Islet precursor cell (in vitro differentiated cells): ENCODE data around the gene PHLDA2.

Source experiments
- DNase-seq: peaks from one replicate; pipeline ENCODE4 v3.0.0-alpha.2; 2018

The PHLDA2 gene, protein sequence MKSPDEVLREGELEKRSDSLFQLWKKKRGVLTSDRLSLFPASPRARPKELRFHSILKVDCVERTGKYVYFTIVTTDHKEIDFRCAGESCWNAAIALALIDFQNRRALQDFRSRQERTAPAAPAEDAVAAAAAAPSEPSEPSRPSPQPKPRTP

DNA sequence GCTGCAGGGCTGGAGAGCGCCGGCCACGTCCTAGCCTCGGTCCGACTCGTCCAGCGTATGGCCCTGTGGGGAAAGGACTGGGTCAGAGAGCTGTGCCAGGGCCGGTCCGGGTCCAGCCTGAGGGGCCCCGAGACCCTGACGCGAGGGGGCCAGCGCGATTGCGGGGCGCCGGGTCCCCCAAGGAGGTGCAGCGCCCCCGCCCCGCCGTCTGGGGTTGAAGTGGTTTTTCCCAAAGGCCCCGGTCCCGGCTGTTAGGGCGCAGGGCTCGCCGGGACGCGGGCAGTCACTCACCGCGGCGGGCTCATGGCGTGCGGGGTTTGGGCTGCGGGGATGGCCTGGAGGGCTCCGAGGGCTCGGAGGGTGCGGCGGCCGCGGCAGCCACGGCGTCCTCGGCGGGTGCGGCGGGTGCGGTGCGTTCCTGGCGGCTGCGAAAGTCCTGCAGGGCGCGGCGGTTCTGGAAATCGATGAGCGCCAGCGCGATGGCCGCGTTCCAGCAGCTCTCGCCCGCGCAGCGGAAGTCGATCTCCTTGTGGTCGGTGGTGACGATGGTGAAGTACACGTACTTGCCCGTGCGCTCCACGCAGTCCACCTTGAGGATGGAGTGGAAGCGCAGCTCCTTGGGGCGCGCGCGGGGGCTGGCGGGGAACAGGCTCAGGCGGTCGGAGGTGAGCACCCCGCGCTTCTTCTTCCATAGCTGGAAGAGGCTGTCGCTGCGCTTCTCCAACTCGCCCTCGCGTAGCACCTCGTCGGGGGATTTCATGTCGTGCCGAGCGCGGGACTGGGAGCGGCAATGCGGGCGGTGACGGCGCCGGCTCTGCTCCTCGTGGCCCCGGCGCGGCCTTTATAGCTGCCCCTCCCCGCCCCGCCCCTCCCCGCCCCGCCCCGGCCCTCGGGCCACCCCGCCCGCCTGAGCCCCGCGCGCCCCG lies at the start of gene PHLDA2:
Gene PHLDA2 (minus strand): TSS at position 816 of the 926 bp plus-strand sequence. CDS start 56 bp downstream, at position 760.
- peak; percentile 75 for DNase-seq

DNA sequence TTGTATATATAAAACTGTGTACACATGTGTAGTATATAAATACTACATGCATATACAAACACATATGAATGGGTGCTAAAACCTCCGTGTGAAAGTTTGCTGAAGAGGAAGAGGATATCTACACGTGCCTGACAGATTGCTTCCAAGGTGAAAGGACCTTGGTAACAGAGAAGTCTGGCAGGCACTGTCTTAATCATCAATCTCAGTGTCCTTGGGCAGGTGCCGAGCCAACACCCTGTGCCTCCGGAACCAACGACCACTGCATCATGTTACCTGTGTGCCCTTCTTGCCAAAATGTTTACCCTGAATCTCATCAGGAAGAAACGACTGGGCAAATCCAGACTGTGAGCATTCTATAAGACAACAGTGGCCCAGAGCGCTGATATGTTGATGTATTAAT lies 47.9 kb upstream of the PHLDA2 start:
- DNase-seq, result no peak

DNA sequence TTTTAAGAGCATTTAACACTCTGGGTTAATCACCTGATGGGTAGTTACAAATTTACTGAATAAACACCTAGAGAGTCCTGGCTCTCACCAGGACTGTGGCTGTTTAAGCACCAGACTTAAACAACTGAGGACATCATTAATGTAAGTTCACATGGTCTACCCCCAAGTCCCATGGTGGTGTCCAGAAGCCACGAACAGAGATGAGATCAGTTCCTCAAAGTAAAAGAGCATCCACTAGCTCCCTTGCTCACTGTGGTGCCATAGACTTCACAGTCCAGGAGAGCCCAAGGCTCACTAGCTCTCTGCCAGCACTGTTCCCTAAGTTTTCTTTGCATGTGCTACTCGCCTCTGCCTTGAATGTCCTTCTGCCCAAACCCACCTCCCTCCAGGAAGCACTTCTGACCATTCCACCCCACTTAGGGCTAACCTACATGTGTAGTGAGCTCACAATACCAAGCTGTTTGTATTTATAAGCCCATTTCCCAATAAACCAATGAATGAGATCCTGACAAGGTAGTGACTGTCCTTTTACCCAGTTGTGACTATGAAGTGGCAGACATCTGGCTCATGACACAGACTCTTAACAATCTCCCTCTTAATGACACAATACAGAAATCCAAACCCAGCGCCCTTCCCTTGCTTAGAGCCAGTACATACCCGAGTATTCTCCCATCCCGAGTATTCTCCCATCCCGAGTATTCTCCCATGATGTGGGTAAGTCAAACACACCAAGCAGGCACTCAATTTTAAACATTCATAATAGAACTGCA lies 47.3 kb upstream of the PHLDA2 start:
- no peak for DNase-seq

DNA sequence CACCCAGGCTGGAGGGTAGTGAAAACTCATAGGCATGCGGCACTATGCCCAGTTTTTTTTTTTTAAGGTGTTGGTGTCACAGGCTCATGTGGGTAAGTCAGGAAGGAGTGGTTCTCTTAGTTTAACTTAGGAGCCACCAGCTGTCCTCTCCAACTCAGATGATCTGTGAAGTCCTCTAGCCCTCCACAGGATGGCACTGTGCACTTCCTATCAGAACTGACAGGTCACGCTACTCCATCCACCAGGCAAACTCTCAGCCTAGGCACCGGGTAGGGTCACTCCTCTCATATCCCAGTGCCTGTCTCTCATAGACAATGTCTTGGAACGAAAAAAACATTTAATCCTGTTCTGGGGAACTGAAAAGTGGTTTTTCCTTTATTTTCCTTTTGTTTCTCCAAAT lies 46.4 kb upstream of the PHLDA2 start:
- peak; percentile 63 for DNase-seq

DNA sequence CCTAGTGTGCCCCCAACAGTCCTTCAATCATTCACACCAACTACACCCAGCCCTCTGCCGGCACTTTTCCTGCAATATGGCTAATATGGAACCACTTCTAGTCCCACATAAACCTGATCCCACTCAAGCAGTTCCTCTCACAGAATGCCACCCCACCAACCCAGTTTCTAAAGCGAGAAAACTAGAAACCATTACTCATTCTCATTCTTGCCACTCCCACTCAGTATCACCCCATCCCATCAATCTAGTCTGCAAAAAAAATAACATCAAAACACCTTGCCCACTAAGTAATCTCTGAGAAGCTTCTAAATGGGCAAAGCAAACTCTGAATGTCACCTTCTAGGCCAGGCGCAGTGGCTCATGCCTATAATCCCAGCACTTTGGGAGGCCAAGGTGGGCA lies 45.1 kb upstream of the PHLDA2 start:
- DNase-seq, result no peak

DNA sequence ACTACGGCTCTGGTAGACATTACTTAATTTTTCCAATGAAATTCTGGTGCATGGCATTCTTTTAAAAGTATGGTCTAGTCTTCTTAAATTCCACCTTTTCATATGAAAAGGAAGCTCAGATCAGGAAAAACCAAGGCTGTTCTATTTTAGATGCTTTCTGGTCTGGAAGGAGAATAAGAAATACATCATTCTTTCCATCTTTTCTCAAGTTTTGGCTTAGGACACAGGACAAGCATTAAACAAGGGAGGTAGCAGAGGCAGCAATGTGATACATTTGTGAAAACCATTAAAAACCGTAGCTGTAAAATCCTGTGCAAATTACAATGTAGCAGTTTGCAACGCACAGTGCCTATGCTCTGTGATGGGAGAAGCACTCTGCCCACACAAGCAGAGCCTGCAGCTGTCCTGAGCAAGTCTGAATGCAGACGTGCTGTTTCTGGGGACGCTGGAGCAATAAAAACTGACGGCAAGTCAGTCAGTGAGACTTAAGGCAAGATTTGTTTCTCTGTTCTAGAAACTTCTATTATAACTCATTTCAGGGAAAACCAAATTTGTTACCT lies 39.2 kb upstream of the PHLDA2 start:
- DNase-seq, result no peak

DNA sequence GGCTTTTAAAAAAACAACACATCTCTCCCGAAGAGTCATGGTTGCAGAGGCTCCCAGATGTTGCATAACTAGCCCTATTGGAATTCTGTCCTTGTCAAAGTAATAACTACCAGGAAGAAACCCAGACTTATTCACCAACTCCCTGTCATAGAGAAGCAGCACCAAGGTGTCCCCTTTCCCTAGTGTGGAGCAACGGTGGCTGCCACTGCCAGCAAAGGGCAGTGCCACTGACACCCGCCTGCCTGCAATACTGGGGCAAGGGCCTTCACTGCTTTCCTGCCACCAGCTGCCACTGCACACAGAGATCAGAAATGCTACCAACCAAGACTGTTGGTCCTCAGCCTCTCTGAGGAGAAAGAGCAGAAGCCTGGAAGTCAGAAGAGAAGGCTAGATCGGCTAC lies 35.6 kb upstream of the PHLDA2 start:
- no peak for DNase-seq

DNA sequence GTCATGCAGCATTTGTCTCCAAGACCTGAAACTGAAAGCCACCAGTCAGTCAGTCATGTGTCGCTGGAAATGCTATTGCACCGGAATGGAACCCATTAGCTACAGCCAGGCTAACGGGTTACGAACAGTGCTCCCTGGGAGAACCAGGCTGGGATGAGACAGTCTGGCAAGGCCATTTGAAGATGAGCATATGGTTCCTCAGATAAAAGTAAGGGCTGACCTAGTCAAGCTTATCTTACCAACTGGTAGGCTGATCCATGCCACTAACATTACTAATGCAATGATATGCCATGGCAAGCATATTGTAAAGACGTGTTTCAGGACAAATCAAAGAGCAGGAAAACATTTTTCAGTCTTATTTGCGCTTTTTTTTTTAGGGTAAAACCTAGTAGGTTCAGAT lies 34.5 kb upstream of the PHLDA2 start:
- no peak for DNase-seq

DNA sequence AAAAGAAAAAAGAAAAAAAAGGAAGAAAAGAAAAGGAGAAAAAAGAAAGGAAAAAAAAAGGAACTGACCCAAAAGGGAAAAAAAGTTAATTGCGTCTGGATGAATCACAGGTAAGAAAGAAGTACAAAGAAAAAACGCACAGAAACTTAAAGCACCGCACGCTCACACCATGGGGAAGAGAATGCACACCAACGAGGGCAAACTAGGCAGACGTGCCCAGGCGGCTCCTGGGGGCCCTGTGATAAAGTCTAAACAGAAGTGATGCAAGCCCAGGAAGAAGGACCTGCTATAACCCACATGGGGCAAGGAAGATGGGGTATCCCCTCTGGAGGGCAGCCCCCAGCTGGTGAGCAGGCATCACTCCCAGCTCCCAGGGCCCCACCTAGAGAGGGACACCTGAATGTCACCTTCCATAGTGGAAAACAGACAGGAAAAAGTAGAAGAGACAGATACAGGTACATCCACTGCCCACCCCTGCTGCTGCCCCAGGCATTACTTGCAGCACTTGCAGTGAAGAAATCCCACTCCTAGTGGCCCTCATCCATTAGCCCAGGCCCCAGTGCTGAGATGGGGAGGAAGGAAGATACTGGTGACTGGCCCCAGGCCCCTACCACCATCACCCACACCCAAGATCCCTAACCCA lies 34.0 kb upstream of the PHLDA2 start:
- DNase-seq, result no peak

DNA sequence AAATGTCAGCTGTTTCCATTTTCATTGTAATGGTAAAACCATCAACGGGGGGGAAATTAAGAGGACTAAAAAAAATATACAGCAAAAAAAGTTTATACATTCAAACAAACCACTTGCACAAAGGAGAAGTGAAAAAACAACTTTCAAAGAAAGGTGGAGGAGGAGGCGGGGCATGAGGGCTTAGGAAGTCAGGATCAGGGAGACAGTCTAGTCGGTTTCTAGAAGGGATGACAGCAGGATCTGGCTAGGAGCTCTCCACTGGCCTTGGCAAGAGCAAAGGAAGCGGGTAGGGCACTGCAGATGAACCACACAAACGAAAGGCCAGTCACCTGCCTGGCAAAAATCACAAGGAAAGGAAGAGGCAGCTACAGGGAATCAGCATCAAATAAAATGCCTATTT lies 31.9 kb upstream of the PHLDA2 start:
- DNase-seq, result no peak

DNA sequence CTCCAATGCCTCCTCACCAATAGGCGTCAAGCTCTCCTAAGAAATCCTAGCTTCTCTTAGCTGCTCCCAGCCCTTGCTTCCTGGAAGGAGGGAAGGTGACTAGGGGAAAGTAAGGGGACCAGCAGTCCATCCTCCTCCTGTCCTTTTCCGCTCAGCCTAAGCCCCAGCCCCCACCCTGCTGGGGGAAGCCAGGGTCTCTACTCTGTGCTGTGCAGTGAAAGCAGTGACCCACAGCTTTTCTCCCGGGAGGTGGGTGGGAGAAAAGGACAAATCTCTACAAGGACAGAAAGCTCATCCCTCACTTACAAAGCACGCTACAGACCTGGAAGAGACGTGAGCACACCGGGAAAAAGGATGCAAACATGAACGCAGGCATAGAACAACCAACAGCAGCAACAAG lies 30.9 kb upstream of the PHLDA2 start:
- DNase-seq, result no peak

DNA sequence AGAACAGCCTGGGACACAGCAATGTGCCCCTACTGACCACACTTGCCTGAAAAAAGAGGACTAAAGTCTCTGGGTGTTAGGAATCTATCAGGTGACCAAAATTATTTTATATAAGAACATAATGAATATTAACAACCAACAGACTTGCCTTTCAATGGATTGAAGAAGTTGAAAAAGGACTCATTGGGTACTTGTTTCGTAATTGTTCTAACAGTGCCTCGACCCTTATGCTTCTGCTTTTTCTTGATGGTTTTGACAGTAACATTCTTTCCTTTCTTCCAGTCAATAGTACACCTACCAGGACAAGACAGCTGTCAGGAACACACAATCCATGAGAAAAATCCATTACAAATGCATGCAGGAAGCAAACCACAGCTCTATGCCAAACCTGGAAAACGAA lies 29.0 kb upstream of the PHLDA2 start:
- DNase-seq, result no peak

DNA sequence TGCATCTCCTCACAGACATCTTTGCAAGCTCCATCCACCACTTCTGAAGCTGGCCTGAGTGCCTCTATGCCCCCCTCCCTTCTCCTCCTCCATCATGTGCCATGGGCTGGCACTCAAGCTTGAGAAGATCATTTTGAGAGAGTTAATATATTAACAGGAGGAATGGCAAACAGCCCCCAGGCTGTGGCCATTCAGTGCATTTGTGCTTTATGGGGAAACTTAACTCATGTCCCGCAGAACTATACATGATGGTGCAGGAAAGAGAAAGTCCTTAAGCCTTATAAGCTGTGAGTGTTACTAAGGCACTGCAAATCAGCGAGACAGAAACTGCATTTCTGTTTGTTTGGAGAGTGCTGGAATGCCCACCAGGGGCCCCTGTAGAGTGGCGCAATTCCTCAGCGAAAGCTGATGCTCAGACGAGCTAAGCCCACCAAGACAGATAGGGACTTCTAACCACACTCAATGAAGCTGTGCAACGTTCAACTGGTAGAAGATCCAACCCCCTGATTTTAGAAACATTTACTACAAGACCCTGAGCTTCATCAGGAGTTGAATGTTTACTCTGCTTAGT lies 26.8 kb upstream of the PHLDA2 start:
- no peak for DNase-seq

DNA sequence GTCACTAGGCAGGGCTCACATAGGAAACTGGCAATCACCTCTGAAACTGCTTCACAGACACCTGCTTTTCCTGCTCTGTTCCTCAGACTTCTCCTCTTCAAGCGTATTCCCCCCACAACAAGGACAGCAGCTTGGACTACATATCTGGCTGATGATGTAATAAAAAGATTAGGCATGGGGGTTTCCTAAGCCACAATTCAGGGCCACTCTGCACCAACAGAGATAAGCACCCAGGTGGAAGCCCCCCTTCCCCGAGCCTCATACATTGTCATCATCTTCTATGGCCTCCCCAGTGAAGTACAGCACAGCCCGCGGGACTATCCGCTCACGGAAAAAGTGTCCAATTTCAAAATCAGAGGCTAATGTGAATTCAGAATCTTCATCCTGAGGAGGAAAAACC lies 25.0 kb upstream of the PHLDA2 start:
- DNase-seq, result no peak

DNA sequence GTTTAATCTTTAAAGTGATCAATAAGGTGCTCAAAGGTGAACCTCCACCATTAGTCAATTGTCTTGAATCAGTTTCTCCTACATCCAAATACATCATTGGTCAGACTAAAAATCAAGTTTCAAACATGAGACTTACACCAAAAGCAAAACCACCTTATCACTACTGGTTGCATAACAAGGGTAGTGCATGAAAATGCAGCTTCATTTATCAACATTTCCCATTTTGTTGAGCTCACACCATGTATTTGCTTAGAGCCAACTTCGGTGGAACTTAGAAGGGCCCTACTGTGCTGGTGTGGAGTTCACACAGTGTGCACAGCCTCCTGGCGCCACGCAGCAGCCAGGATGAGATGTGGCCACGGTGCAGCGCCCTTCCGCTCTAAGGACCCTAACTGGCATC lies 23.1 kb upstream of the PHLDA2 start:
- DNase-seq, result no peak

DNA sequence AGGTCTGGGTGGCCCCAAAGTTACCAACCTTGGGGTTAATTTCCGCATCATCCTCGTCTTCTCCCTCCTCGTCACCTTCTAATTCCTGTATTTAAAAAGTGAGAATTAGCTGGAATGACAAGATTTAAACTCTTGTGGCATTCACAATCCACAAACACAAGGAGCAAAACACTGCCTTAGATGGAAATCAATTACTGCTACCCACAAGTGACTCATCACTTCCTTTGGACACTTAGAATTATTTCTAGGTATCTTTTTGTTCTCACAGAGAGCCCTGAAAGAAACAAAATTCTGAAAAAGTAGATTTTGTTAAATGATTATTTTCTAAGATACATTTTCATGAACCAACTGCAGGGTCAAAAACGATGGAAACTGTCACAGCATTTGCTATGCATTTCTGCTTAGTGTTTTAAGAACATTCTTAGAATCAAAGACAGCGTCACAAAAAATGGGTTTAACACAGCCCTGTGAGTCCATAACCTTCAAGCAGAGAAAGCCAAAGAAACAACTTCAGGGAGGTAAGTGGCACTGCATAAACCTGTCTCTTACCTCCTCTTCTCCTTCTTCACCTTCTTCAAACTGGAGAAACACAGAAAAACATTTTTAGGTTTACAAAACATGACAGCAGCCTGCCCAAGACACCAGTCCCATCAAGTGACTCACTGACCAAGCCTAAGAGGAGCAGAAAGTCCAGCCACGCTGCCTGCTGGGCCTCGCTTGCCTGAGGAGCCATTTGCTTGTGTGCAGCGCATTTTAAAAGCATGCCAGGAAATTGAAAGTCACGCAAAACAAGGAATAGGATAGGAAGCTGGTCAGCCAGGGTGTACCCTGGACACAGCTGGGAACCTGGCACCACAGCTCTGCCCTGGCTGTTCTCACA lies 22.3 kb upstream of the PHLDA2 start:
- DNase-seq, result peak; percentile 85

DNA sequence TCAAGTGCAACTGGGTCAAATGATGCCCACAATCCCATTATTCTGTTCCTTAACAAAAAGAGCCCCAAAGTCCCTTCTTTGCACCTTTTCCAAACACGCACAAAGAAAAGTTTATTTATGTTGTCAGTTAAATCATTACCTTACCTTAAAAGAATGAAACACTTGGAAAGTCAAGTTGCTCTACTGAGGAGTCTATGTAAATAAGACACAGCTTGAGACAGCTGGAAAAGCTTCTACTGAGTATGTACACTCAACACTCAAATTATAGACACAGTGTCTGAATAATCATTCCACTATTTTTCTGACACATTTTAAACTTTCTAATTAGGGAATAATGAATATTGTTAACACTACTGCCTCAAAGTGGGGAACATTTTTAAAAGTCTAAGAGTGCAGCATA lies 21.6 kb upstream of the PHLDA2 start:
- no peak for DNase-seq

DNA sequence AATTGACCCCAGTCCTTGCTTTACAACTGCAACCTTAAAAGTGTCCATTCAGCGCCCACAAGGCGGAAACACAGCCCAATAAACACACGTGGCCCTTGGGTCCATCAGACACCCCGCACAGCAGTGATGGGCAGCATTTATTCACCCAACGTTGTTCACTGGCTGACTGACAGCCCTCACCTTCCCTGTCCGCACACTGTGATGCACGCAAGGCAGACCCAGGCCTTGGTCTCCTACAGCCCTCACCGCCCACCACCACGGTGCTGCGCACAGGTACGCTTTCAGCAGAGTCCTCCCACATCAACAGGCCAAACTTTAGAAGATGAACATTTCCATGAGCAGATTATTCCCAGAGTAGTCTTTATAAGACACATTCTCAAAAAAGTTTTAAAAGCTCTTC lies 20.7 kb upstream of the PHLDA2 start:
- DNase-seq, result no peak

DNA sequence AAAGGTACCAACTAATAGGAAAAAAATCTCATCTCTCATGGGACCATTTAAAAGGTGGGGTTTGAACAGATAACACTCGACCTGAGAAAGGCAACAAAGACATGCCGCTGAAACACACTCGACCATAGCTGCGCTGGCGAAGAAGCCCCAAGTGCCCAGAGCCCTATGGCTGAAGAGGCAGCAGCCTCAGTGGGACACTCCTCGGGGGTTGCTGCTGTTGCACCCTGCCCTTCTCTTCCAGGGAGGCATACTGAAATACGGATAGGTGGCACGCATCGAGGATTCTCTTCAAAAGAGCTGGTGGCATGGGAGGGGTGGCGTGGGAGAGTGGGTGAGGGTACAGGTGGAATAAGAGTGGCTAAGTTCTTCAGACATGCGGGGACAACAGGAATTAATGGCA lies 18.5 kb upstream of the PHLDA2 start:
- no peak for DNase-seq

DNA sequence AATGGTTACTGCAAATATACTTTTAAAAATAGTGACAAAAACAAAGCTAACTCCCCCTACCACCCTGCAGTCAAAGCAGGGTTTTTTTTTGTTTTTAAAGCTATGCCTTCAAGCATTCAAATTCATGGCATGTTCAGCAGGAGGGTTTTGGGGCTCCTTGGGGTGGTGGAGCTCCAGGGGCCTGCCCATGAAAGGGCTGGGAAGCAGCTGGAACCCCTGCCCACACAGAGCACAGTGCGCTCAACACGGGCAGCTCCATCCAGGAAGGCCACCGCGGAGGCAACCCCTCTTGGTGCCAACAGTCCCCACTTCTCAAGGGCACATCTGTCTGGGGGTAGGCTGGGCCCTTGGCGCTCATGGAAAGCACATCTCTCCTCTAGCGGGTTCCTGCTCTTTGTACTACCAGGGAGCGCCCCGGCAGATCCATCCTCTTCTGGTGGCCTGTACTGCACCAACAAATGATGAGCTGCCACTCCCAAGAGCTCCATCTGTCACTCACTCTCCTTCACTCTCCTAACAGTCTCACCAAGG lies 16.6 kb upstream of the PHLDA2 start:
- no peak for DNase-seq

DNA sequence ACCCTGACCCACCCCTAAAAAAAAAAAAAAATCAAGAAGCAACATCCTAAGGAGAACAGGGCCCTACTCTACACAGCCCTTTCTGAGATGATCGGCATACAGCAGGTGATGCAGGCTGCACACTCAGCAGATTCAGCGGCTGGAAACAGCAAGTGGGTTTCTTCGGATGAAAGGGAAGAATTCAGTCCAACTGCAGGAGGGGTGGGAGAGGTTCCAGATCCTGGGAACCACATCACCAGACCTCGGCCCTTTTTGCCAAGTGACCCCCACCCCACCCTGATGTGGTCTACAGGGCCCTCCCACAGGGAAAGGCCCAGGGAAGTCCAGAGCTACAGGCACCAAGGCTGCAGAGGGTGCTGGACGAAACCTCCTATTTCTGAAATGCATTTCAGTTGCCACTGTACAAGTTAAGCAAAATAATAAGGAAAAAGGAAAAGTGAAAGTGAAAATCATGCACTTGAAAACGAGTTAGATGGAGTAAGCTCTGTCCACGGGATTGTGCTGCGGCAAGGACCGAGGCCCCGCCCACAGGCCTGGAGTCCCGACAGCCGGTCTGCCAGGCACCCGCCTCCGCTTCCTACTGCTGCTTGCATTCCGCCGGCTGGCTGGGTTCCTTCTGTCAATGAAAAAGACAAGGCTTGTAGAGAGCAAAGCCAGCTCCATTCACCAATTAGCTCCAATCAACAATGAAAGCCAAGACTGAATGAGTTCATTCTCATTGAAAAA lies 16.0 kb upstream of the PHLDA2 start:
- DNase-seq, result peak; percentile 81
